ENCODE measurements around the gene DENND1A.

- TF ChIP-seq CTCF (conservative IDR thresholded peaks at IDR 0.05; ENCODE audit: low read depth in 2 of 2) (no peak), POLR2AphosphoS5 (IDR thresholded peaks at IDR 0.05; ENCODE audit: low read depth) (no peak), NANOG (IDR thresholded peaks at IDR 0.05; ENCODE audit: borderline replicate concordance) (no peak), EZH2 (IDR thresholded peaks at IDR 0.05; ENCODE audit: low read depth, unreplicated experiment) (no peak), REST (IDR thresholded peaks at IDR 0.05; ENCODE audit: unreplicated experiment) (no peak), EZH2phosphoT487 (IDR thresholded peaks at IDR 0.05; ENCODE audit: unreplicated experiment) (no peak), JUNB (IDR thresholded peaks at IDR 0.05; ENCODE audit: unreplicated experiment) (no peak), ZNF331 (CRISPR knock-in tag; IDR thresholded peaks at IDR 0.05; ENCODE audit: low read depth) (no peak), ZNF462 (CRISPR knock-in tag; IDR thresholded peaks at IDR 0.05) (no peak), CREB1 (CRISPR knock-in tag; IDR thresholded peaks at IDR 0.05; ENCODE audit: low read depth) (no peak), ETS1 (IDR thresholded peaks at IDR 0.05) (no peak), STAT1 (IDR thresholded peaks at IDR 0.05; ENCODE audit: unreplicated experiment) (no peak), ZNF114 (CRISPR knock-in tag; IDR thresholded peaks at IDR 0.05) (no peak)
These were observed 338.6 kb downstream of the DENND1A start for GRCh38 chr9:123591283-123591682.
